ENCODE results near the gene PTPRN2.

GRCh38 chr7:158134824-158135223 lies 452.8 kb downstream of the PTPRN2 start:
- TF ChIP-seq EP300 (IDR thresholded peaks at IDR 0.05) (no peak), POLR2A (IDR thresholded peaks at IDR 0.05) (no peak), POLR2AphosphoS5 (IDR thresholded peaks at IDR 0.05) (no peak)
- TF ChIP-seq, protein P1, sequence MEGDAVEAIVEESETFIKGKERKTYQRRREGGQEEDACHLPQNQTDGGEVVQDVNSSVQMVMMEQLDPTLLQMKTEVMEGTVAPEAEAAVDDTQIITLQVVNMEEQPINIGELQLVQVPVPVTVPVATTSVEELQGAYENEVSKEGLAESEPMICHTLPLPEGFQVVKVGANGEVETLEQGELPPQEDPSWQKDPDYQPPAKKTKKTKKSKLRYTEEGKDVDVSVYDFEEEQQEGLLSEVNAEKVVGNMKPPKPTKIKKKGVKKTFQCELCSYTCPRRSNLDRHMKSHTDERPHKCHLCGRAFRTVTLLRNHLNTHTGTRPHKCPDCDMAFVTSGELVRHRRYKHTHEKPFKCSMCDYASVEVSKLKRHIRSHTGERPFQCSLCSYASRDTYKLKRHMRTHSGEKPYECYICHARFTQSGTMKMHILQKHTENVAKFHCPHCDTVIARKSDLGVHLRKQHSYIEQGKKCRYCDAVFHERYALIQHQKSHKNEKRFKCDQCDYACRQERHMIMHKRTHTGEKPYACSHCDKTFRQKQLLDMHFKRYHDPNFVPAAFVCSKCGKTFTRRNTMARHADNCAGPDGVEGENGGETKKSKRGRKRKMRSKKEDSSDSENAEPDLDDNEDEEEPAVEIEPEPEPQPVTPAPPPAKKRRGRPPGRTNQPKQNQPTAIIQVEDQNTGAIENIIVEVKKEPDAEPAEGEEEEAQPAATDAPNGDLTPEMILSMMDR (IDR thresholded peaks at IDR 0.05) = no peak

Data from sigmoid colon (tissue), 4 donors.